Trophoblast cell (in vitro differentiated cells and primary cell): ENCODE measurements around the gene TCERG1L.

Experiments used
- DNase-seq, 2 donors: peaks; one replicate each; pipeline ENCODE4 v3.0.0-alpha.2; 2016
- H2AFZ ChIP-seq: 2 replicates; pipeline ENCODE4 v1.6.1; 2013; ENCODE audit warnings: low read length, moderate library complexity, mild to moderate bottlenecking; ENCODE audit not compliant: insufficient read depth, poor library complexity
- H2AK5ac ChIP-seq: 2 replicates; pipeline ENCODE4 v1.6.1; 2013; ENCODE audit warnings: mild to moderate bottlenecking, low read length
- H2BK120ac ChIP-seq: 2 replicates; pipeline ENCODE4 v1.6.1; 2013; ENCODE audit warnings: low read length, mild to moderate bottlenecking, moderate library complexity; ENCODE audit not compliant: insufficient read depth, poor library complexity
- H2BK12ac ChIP-seq: 2 replicates; pipeline ENCODE4 v1.6.1; 2013; ENCODE audit warnings: mild to moderate bottlenecking, low read length, moderate library complexity
- H2BK5ac ChIP-seq: 2 replicates; pipeline ENCODE4 v1.6.1; 2013; ENCODE audit warnings: low read length, low read depth, moderate library complexity, mild to moderate bottlenecking; ENCODE audit not compliant: poor library complexity
- H3K14ac ChIP-seq: 2 replicates; pipeline ENCODE4 v1.6.1; 2013; ENCODE audit warnings: mild to moderate bottlenecking, low read length
- H3K18ac ChIP-seq: 2 replicates; pipeline ENCODE4 v1.6.1; 2013; ENCODE audit warnings: mild to moderate bottlenecking, low read length
- H3K23ac ChIP-seq: 2 replicates; pipeline ENCODE4 v1.6.1; 2013; ENCODE audit warnings: low read length
- H3K27ac ChIP-seq: 2 replicates; pipeline ENCODE4 v1.5.1; 2013; ENCODE audit warnings: low read depth, mild to moderate bottlenecking, inconsistent platforms, low read length, moderate library complexity
- H3K27me3 ChIP-seq: 2 replicates; pipeline ENCODE4 v1.6.1; 2013; ENCODE audit warnings: inconsistent platforms, mild to moderate bottlenecking, low read length, moderate library complexity; ENCODE audit not compliant: insufficient read depth
- H3K36me3 ChIP-seq, 2 experiments: 1 replicate in 1 of 2; 2 replicates in 1 of 2; pipeline ENCODE4 v1.6.1; 2013; ENCODE audit warnings: low read length in 2 of 2, mild to moderate bottlenecking in 2 of 2, moderate library complexity in 1 of 2; ENCODE audit not compliant: insufficient read depth in 2 of 2, control insufficient read depth in 1 of 2
- H3K4ac ChIP-seq: 2 replicates; pipeline ENCODE4 v1.6.1; 2013; ENCODE audit warnings: low read depth, mild to moderate bottlenecking, low read length, moderate library complexity
- H3K4me1 ChIP-seq, 2 experiments: 1 replicate in 1 of 2; 2 replicates in 1 of 2; pipeline ENCODE4 v1.6.1; 2013; ENCODE audit warnings: low read length in 2 of 2, mild to moderate bottlenecking in 2 of 2, moderate library complexity in 1 of 2; ENCODE audit not compliant: insufficient read depth in 2 of 2, control insufficient read depth in 1 of 2
- H3K4me2 ChIP-seq: 2 replicates; pipeline ENCODE4 v1.6.1; 2013; ENCODE audit warnings: inconsistent platforms, mild to moderate bottlenecking, low read length, moderate library complexity
- H3K4me3 ChIP-seq: 2 replicates; pipeline ENCODE4 v1.5.1; 2013; ENCODE audit warnings: mild to moderate bottlenecking, low read depth, low read length, inconsistent platforms
- H3K79me1 ChIP-seq: one replicate; pipeline ENCODE4 v1.6.1; 2013; ENCODE audit warnings: low read length
- H3K79me2 ChIP-seq: 2 replicates; pipeline ENCODE4 v1.6.1; 2013; ENCODE audit warnings: low read length, mild to moderate bottlenecking; ENCODE audit not compliant: control insufficient read depth, insufficient read depth, poor library complexity
- H3K9ac ChIP-seq: 2 replicates; pipeline ENCODE4 v1.6.1; 2013; ENCODE audit warnings: mild to moderate bottlenecking, low read length
- H3K9me3 ChIP-seq: 2 replicates; pipeline ENCODE4 v1.6.1; 2013; ENCODE audit warnings: low read depth, mild to moderate bottlenecking, control low read depth, inconsistent platforms, low read length; ENCODE audit not compliant: insufficient read depth
- H4K12ac ChIP-seq: 2 replicates; pipeline ENCODE4 v1.6.1; 2013; ENCODE audit warnings: low read depth, mild to moderate bottlenecking, low read length, moderate library complexity
- H4K8ac ChIP-seq: 2 replicates; pipeline ENCODE4 v1.6.1; 2013; ENCODE audit warnings: low read depth, mild to moderate bottlenecking, low read length, moderate library complexity
- H4K91ac ChIP-seq: one replicate; pipeline ENCODE4 v1.6.1; 2013; ENCODE audit warnings: low read depth, mild to moderate bottlenecking, low read length, moderate library complexity
- WGBS: extraction: QIAGEN DNeasy Blood & Tissue Kit; methylation state at CpG from one replicate; pipeline ENCODE4 v1.1.7; 2013; ENCODE audit warnings: missing lambda C conversion rate; ENCODE audit not compliant: insufficient read length, insufficient coverage; ENCODE audit errors: extremely low coverage; 5-methylcytosine and 5-hydroxymethylcytosine counted together

Gene TCERG1L

DNA sequence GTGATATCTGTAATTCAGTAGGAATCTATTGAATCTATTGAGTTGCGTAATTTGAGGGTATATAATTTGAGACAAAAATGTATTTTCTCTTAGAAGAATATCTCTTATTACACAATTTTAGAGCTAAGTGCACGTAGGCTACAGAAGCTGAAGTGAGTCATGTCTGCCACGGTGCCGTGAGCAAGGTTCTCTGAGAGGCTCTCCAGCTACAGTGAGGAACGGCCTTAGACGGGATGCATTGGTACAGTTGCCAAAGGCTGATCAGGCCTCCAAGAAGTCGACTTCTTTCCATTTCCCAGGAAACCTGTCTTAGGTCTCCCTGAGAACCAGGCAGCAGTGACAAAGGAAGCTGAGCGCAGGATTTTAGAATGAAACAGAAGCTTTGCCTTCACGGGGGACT lies 28.6 kb downstream of the TCERG1L start:
- Histone ChIP-seq H4K8ac (no peak overlapping the region), H2BK5ac (no peak overlapping the region), H3K79me1 (no peaks in the 10 kb centered on the region), H3K4ac (no peak overlapping the region), H3K36me3 (peaks cover 0 to 2% of the 10 kb centered on the region in 2 experiments), H2AK5ac (no peak overlapping the region), H3K27me3 (no peaks in the 10 kb centered on the region), H2BK12ac (no peak overlapping the region), H3K4me3 (no peak overlapping the region), H3K27ac (no peak overlapping the region), H3K9ac (no peak overlapping the region), H3K4me1 (peaks cover 3 to 10% of the 10 kb centered on the region in 2 experiments), H3K18ac (no peak overlapping the region), H3K23ac (no peak overlapping the region), H2BK120ac (no peak overlapping the region), H3K9me3 (no peaks in the 10 kb centered on the region), H3K14ac (no peak overlapping the region), H4K12ac (no peak overlapping the region), H2AFZ (no peak overlapping the region), H4K91ac (no peak overlapping the region), H3K79me2 (no peaks in the 10 kb centered on the region), H3K4me2 (no peak overlapping the region)
- WGBS, result no CpG with 5 or more reads among the region's 9 CpGs
- peak; percentile 23 to 57 for DNase-seq

DNA sequence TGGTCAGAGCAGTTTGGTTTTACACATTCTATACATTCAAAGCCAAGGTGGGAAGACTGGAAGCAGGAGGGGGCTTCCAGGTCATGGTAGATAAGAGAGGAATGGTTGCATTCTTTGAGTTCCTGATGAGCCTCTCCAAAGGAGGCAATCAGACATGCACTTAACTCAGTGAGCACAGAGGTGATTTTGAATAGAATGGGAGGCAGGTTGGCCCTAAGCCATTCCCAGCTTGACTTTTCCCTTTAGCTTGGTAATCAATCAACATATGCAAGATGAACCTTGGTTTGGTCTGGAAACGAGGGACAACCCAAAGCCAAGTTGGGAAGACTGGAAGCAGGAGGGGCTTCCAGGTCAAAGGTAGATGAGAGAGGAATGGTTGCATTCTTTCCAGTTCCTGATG lies 31.4 kb downstream of the TCERG1L start:
- Histone ChIP-seq H3K4me2 (no peak overlapping the region), H3K4me3 (no peak overlapping the region), H3K14ac (no peak overlapping the region), H3K79me2 (no peaks in the 10 kb centered on the region), H3K4ac (no peak overlapping the region), H3K18ac (no peak overlapping the region), H3K9ac (no peak overlapping the region), H3K4me1 (peaks cover 3 to 10% of the 10 kb centered on the region in 2 experiments), H2BK120ac (no peak overlapping the region), H3K27ac (no peak overlapping the region), H3K23ac (no peak overlapping the region), H3K36me3 (peaks cover 0 to 2% of the 10 kb centered on the region in 2 experiments), H4K12ac (no peak overlapping the region), H3K9me3 (no peaks in the 10 kb centered on the region), H4K91ac (no peak overlapping the region), H2BK5ac (no peak overlapping the region), H3K79me1 (no peaks in the 10 kb centered on the region), H2BK12ac (no peak overlapping the region), H2AK5ac (no peak overlapping the region), H2AFZ (no peak overlapping the region), H4K8ac (no peak overlapping the region), H3K27me3 (no peaks in the 10 kb centered on the region)
- DNase-seq, result no peak
- WGBS, result no CpG with 5 or more reads among the region's 1 CpG

DNA sequence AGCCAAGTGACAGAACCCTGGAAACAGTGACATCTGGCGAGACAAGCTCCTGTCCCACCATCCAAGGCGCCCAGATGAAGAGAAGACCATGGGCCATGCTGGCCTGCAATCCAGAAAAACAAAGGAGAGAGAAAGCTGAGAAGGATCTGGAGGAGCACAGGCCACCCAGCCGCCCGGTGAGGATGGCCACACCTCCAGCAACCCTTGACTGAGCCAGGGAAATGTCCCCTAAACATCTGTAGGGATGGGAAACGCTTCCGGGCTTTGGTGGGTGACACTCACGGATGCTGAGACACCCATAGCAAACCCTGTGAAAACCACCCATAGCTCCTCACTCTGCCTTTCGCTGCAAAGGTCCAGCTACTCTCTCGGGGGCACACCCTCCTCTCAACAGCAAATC lies 32.0 kb downstream of the TCERG1L start:
- Histone ChIP-seq H3K27me3 (no peaks in the 10 kb centered on the region), H3K14ac (no peak overlapping the region), H2AFZ (no peak overlapping the region), H2BK5ac (no peak overlapping the region), H3K79me2 (no peaks in the 10 kb centered on the region), H3K4me2 (peak overlapping the region; percentile 11), H3K79me1 (no peaks in the 10 kb centered on the region), H4K8ac (no peak overlapping the region), H2BK120ac (no peak overlapping the region), H3K27ac (no peak overlapping the region), H3K4ac (no peak overlapping the region), H3K4me1 (peaks cover 3 to 10% of the 10 kb centered on the region in 2 experiments), H3K36me3 (peaks cover 0 to 2% of the 10 kb centered on the region in 2 experiments), H4K91ac (no peak overlapping the region), H3K18ac (no peak overlapping the region), H2AK5ac (no peak overlapping the region), H4K12ac (no peak overlapping the region), H3K23ac (no peak overlapping the region), H3K4me3 (no peak overlapping the region), H2BK12ac (no peak overlapping the region), H3K9me3 (no peaks in the 10 kb centered on the region), H3K9ac (no peak overlapping the region)
- no CpG with 5 or more reads among the region's 9 CpGs for WGBS
- no peak for DNase-seq

DNA sequence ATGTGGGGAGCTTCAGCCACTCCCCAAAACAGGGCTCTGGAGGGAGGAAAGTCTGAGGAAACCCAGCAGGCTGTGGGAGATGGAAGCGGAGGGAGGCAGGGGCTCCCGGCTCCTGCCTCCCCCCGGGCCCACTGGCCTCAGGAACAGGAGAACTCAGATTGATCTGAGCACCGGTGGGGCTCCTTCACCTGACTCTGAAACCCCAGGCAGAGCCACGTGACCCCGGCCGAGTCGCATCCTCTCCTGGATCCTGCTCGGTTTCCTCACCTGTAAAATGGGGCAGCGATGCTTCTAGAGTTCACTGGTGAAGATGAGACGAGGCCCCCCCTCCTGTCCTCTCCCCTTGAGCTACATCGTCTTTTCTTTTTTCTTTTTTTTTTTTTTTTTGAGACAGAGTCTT lies 33.6 kb downstream of the TCERG1L start:
- Histone ChIP-seq H3K36me3 (no peaks in the 10 kb centered on the region), H3K4ac (no peak overlapping the region), H3K9me3 (no peaks in the 10 kb centered on the region), H4K12ac (no peak overlapping the region), H2BK5ac (no peak overlapping the region), H2BK120ac (no peak overlapping the region), H2AK5ac (no peak overlapping the region), H2AFZ (no peak overlapping the region), H3K79me1 (no peaks in the 10 kb centered on the region), H3K9ac (no peak overlapping the region), H4K8ac (no peak overlapping the region), H3K23ac (no peak overlapping the region), H3K4me2 (no peak overlapping the region), H3K4me3 (no peak overlapping the region), H3K27ac (no peak overlapping the region), H4K91ac (no peak overlapping the region), H3K27me3 (no peaks in the 10 kb centered on the region), H3K18ac (no peak overlapping the region), H3K4me1 (peaks cover 3 to 10% of the 10 kb centered on the region in 2 experiments), H3K14ac (no peak overlapping the region), H2BK12ac (no peak overlapping the region), H3K79me2 (no peaks in the 10 kb centered on the region)
- no peak for DNase-seq
- WGBS, result no CpG with 5 or more reads among the region's 12 CpGs
